ENCODE data around the gene RAB5B.
"Not testable (repeated sequence)": the region's sequence is repeated elsewhere in the genome, so short reads cannot be mapped to it uniquely, and the experiment has no call there.

Gene RAB5B

DNA sequence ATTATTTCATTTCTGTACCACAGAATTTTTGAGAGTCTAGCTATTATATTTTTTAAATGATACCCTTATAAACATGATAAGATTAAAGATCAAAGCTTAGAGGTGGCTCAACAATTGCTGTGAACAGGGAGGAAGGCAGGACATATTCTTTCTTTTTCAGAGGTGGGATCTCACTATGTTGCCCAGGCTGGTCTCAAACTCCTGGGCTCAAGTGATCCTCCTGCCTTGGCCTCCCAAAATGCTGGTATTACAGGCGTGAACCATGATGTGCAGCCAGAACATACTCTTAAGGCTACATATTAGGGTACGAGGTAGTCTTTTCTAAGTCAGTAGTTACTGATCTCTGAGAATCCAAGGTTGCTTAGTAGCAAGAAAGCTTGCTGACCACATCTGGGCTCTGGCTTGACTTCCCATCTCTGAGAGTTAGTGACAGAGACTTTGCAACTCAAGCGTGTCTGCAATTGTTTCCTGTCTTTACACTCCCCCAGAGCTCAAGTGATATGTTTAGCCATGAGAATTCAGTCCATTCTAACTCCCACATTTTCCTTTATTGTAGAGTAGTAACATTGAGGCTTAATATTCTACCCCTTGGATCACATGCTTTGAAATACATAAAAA lies 8.6 kb downstream of the RAB5B start:
- DNase-seq (ENCODE audit: low spot score), result no peak

DNA sequence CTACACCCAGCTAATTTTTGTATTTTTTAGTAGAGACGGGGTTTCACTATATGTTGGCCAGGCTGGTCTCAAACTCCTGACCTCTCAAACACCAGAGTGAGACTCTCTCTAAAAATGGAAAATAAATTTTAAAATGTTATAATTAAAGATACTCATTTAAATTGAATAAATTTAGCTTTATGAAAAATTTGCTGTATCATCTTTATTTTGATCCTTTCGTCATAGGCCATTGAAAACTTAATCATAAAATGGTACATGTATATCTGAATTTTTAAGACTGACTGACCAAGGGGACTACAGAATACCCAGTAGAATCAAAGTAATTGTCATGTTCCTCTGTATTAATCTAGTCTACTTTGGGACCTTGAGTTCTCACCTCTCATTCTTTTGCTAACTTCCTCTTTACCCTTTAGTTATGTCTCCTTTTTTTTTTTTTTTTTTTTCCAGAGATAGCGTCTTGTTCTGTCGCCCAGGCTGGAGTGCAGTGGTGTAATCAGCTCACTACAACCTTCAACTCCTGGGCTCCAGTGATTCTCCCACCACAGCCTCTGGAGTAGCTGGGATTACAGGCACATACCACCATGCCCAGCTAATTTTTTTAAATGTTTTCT lies 9.5 kb downstream of the RAB5B start:
- no peak for DNase-seq (ENCODE audit: low spot score)

DNA sequence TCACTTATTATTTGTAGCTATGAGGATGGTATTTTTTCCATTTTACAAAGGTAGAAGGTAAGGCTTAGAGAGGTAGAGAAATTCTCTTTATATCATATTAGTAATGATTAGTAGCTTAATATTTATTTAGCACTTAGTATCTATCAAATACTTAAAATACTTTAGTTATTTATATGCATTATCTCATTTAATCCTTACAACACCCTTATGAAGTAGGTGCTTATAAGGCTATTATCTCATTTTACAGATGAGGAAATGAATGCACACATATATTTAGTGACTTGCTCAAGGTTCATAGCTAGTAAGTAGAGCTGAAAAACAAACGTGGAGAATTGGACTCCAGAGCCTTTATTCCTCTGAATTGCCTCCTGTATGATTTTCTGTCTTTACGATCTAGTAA lies 11.0 kb downstream of the RAB5B start:
- no peak for DNase-seq (ENCODE audit: low spot score)

DNA sequence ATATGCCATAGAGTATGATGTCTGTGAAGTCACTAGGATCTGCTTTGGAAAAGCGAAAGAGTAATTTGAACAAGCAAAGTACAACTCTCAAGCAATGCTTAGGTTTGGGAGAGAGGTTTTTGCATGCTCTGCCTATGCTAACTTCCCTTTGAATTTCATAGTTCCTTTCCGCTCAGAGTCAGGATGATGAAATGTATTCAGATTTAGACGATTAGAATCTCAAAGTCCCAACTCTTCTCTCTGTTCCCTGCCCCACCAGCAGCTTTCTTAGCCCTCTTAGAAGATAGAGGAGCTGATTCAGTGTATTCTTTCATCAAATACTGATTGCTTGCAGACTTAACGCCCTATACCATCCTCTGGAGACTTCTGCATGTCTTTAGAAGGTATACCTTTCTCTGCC lies 11.5 kb downstream of the RAB5B start:
- DNase-seq (ENCODE audit: low spot score), result no peak

DNA sequence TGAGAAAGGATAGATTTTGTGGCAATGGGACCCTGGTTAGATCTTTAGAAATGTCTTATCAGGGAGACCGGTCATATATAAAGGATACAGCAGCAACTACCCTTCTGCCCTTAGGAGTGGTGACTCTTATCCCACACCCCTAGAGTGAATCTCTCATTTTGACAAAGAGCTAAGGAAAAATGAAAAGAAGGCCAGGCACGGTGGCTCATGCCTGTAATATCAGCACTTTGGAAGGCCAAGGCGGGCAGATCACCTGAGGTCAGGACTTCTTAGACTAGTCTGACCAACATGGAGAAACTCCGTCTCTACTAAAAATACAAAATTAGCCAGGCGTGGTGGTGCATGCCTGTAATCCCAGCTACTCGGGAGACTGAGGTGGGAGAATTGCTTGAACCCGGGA lies 12.1 kb downstream of the RAB5B start:
- DNase-seq (ENCODE audit: low spot score), result not testable (repeated sequence)

DNA sequence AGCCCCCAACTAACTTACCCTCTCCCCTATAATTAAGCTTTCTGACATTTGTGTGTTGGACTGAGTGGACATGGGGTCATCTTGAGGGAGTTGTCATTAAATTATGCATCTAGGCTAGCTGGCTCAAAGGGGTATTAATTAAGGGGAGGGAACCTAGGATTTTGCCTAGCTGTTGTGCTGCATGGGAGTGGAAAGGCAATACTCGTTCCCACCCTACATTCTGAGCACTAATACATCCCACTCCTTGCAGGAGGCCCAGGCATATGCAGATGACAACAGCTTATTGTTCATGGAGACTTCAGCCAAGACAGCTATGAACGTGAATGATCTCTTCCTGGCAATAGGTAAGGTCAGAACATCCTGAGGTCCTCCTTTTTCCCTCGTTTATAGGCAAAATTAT lies 17.2 kb downstream of the RAB5B start:
- DNase-seq (ENCODE audit: low spot score), result no peak

DNA sequence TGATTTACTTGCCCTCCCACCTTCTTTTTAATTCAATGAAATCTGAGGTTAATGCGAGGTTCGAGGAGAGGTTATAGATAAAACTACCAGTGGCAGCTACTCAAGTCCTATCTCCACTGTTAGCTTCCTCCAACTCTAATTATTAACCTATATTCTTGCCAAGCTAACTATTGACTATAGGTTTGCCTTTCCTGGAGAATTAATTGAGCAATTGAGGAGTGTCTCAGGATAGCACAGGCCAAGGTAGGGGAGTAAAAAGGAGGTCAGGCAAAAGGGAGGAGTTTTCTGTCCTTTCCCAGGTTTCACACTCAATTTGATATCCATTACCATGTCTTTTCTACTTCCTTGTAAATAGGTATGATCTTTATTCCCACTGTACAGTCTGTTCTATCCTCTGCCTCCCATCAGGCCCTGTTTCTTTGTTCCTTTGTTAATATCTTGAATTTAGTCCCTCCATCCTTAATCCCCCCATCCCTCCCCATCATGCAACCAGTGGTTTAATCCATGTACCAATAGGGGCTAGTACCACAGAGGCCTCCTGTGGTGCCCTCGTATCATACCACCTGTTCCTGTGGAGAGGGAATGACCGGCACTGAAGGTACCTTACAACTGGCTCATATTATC lies 19.5 kb downstream of the RAB5B start:
- DNase-seq (ENCODE audit: low spot score), result no peak

DNA sequence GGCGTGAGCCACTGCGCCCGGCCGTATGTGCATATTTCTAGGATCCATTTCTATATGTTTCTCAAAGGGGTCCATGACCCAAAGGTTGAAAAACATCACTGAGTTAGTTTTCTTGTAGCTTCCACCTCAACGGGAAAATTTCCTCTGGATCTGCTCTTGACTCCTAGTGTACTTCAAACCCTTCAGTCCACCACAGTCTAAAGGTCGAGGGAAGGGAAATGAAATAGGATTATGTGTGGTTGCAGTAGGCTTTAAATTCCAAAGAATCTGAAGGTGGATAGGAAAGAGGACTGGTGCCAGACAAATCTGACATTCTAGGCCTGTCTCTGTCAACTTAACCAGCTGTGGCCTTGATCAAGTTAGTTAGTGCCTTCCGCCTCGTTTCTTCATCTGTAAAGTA lies 21.5 kb downstream of the RAB5B start:
- DNase-seq (ENCODE audit: low spot score), result no peak

DNA sequence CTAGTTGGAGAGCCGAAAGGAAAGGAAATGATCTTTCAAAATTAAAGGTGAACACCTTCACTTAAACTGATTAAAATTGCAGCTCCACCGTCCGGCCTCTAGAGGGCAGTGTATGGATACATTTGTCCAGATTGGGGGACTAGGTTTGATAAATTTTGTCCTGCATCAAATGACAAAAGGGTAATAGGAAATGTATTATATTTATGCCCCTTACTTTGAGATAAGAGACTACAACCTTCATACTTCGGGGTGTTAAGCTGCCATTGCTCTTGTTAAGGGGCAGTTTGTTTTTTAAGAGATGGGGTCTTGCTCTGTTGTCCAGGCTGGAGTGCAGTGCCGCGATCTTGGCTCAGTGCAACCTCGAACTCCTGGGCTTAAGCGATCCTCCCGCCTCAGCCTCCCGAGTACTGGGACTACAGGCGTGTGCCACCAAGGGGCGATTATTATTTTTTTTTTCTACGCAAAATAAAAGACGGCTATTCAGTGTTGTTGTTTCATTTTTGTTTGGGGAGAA lies 22.4 kb downstream of the RAB5B start:
- no peak for DNase-seq (ENCODE audit: low spot score)

DNA sequence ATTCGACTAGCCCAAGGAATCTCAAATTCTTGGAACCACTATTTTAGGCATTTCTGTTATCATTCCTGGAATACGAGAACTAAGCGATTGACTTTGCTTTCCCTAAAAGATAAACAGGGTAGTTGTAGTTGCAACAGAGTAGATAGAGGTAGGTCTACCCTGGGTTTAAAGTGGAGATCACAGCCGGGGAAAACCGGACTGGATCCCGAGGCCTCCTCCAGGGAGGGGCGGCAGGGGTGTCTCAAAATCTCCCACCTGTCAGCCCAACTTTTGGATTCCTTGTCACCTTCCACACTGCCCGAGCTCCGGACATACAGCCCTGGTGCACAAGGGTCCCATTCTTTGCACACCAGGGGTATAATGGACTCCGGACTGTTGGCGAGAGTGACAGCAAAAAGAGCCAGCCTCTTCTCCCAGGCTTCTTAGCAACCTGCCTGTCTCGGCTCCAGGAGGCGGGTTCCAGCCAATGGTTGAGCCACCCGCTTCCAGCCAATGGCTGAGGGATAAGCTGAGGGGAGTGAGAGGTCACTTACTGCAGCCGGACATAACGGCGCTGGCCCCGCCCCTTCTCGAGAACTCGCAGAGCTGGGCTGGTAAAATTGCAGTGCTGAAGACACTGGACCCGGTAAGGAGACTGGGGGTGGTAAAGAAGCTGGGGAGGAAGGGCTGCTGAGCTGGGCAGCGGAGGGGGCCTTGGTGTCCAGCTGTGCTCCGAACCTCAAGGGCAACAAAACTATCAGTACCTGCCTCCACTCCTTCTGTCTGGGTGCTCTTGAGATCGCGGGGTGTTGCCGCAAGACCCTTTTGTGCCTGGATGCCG lies 23.0 kb downstream of the RAB5B start, which contains the start of gene SUOX:
SUOX (plus strand) TSS at position 562 of the 820 bp plus-strand sequence. CDS start 4,946 bp downstream, outside the sequence.
- DNase-seq (ENCODE audit: low spot score), result peak; percentile 93

DNA sequence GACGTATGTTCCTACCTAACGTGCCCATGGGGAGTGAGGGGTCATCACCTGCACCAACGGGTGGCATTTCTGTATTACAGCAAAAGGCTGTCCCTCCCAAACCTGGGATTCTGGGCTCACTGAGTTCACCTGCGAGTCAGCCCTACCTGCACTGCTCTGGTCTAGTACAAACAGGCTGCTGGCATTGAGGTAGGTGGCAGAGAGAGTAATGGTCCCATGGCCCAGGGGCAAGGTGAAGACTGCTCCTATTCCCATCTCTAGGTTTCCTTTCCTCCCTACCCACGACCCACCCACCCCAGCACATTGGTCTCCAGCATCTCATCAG lies 23.6 kb downstream of the RAB5B start:
- no peak for DNase-seq (ENCODE audit: low spot score)

DNA sequence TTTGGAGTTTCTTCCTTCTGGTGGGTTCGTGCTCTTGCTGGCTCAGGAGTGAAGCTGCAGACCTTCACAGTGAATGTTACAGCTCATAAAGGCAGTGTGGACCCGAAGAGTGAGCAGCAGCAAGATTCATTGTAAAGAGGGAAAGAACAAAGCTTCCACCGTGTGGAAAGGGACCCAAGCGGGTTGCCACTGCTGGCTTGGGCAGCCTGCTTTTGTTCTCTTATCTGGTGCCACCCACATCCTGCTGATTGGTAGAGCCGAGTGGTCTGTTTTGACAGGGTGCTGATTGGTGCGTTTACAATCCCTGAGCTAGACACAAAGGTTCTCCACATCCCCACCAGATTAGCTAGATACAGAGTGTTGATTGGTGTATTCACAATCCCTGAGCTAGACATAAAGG lies 25.6 kb downstream of the RAB5B start:
- not testable (repeated sequence) for DNase-seq (ENCODE audit: low spot score)

DNA sequence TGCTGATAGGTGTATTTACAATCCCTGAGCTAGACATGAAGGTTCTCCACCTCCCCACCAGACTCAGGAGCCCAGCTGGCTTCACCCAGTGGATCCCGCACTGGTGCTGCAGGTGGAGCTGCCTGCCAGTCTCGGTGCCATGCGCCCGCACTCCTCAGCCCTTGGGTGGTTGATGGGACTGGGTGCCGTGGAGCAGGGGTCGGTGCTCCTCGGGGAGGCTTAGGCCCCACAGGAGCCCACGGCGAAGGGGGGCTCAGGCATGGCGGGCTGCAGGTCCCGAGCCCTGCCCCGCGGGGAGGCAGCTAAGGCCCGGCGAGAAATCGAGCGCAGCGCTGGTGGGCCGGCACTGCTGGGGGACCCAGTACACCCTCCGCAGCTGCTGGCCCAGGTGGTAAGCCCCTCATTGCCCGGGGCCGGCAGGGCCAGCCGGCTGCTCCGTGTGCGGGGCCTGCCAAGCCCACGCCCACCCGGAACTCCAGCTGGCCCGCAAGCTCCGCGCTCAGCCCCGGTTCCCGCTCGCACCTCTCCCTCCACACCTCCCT lies 26.2 kb downstream of the RAB5B start:
- not testable (repeated sequence) for DNase-seq (ENCODE audit: low spot score)

DNA sequence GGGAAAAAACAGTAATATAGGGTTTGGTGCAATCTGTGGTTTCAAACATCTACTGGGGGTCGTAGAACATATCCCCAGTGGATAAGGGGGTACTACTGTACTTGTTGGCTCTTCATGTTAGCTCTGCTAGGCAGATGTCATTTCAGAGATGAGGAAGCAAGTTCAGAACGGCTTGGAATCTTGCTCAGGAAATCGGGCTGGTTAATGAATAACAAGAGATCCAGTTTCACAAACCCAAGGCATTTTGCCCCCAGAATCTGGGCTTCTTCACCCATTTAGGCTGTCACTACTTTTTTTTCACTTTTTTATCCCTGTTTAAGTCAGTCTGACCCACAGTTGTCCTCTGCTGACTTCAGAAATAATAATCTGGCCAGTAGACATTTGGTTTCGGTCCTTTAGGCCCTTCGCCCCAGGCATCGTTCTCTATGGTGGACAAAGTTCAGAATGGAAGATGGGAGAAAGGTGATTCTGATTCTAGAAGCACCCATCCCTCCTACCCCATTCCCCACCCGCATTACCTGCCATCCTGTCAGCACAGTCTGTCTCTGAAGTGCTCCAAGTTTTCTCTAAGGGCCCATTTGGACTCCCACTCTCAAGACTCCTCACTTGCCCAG lies 27.7 kb downstream of the RAB5B start:
- no peak for DNase-seq (ENCODE audit: low spot score)

DNA sequence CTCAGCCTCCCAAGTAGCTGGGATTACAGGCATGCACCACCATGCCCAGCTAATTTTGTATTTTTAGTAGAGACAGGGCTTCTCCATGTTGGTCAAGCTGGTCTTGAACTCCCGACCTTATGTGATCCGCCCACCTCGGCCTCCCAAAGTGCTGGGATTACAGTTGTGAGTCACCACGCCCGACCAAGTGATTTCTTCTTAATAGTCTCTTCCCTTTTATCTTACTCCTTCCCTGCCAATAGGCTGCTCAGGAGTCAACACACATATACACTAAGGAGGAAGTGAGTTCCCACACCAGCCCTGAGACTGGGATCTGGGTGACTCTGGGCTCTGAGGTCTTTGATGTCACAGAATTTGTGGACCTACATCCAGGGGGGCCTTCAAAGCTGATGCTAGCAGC lies 29.5 kb downstream of the RAB5B start:
- not testable (repeated sequence) for DNase-seq (ENCODE audit: low spot score)

DNA sequence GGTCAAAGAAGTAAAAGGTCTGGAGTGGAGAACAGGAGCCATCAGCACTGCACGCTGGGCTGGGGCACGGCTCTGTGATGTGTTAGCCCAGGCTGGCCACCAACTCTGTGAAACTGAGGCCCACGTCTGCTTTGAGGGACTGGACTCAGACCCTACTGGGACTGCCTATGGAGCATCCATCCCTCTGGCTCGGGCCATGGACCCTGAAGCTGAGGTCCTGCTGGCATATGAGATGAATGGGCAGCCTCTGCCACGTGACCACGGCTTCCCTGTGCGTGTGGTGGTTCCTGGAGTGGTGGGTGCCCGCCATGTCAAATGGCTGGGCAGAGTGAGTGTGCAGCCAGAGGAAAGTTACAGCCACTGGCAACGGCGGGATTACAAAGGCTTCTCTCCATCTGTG lies 30.3 kb downstream of the RAB5B start:
- DNase-seq (ENCODE audit: low spot score), result no peak

DNA sequence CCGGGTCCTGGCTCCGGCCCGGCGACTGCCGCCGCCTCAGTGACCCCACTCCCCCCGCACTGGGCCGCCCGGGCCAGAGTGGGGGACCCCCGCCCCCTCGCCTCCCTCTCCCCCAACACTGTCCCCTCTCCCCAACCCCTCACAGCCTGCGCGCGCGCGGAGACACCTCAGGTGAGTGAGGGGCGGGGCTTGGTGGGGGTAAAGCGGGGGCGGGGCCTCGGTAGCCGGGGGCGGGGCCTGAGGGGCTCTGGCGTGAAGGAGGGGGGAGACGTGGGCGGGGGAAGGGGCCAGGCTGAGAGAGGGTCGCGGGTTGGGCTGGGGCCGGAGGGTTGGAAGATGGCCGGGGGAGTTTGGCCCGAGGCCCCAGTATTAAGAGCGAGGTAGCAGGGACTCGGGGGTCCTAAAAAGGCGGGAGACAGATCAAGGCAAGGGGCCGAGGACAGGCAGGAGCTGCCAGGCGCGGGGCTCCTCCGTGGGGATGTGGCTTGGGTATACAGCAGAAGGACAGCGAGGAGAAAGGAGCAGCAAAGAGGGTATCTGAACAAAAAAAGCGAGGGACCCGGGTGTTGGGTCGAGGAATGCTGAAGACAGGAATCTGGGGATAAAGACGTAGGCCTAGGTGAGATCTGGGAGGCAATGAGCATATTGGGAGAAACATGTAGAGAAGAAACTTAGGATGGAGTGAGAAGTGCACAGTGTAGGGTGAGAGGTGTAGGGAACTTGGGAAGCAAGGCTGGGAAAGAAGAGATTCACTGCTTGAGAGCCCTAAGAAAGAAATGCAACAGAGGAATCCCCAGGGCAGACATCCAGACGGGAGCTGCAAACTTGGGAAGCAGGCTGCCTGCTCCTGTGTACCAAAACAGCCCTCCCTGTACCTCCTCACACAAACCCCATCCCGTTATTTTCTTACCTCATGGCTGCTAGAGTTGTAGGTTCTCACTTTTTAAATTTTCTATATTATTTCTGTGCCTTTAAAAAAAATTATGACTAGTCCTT lies 34.0 kb downstream of the RAB5B start:
- DNase-seq (ENCODE audit: low spot score), result peak; percentile 85

DNA sequence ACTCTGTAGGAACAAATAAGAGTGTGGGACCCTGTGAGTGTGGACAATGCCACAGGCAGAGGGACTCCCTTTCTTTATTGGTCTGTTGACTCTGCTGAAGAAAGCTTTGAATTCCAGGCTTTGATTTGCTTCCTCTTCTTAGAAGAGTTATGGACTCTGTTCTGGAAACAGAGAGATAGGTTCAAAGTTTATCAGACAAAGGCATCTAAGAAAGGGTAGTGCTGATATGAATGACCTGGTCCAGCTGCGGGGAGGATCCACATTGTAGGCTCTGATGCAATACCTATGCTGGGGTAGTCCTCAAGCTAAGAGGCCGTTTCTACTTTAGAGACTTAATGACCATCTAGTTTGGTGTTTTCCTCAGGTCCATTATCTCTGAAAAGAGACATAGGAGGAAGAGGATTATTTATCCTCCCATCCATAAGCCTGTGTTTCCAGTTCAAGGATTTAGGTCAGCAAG lies 36.3 kb downstream of the RAB5B start:
- DNase-seq (ENCODE audit: low spot score), result no peak

DNA sequence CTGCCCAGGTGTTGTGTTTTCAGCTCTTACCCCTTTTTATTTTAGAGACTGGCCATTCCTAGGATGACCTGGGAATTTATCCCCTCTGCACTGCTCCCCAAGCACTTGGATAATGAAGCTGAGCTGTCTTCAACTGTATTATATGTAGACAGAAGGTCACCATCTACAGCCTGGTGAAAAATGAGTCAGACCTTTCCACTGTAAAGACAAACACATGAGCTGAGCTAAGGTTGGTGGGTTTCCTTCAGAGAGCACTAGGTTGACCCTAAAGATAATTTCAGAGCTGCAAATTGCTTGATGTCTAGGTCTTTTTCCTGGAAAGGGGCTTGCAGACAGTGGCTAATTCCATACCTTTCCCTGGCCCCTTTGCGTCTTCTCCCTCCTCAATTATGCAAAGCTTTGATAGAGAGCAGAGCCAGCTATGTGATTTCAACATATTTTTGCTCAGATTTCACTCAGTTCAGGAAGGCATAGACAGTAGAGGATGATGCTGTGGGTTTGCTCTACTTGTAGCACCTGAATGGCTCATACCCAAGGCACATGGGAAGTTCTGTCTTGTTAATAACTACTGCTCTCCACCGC lies 37.7 kb downstream of the RAB5B start:
- no peak for DNase-seq (ENCODE audit: low spot score)

DNA sequence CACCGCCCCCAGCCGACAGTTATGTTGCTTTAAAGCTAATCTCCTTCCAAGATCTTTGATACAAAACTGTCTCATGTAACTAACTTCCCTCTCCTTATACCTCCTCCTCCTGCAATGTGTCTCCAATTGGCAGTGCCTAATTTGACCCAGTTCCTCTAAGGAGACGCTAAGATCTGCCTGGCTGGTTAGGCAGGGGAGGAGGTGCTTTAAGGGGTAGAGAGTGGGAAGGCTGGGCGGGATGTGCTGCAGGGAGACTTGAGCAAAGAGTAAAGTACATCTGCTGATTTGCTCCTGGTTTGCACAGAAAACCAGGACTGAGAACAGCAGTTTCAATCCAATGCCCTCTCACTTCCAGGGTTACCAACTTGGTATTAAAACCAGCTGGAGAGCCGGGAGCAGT lies 39.6 kb downstream of the RAB5B start:
- DNase-seq (ENCODE audit: low spot score), result no peak
